Spleen (tissue), 11 donors: ENCODE measurements around the gene CRYM. TPM values are rescaled to one million over a fixed set of nuclear protein-coding genes. Genes with fewer than 3 reads are reported as not detected.

Experiments used
- DNase-seq: peaks from one replicate; pipeline ENCODE4 v3.0.0-alpha.2; 2020
- H3K27ac ChIP-seq, 8 donors: fragments of 200-600 bp; sonication (generic) in 7 of 8; 1 replicate in 4 of 8; 2 replicates in 4 of 8; pipeline versions ENCODE4 v1.5.0 to v1.8.0; 2016 to 2021; ENCODE audit warnings: inconsistent platforms in 4 of 8, mild to moderate bottlenecking in 4 of 8, moderate library complexity in 1 of 8
- H3K27me3 ChIP-seq, 7 donors: fragments of 200-600 bp; sonication (generic) in 6 of 7; replicated peaks in 1 of 7; 1 replicate in 4 of 7; 2 replicates in 3 of 7; pipeline versions ENCODE4 v1.5.0 to v1.8.0; 2016 to 2021; ENCODE audit warnings: inconsistent platforms in 3 of 7, mild to moderate bottlenecking in 1 of 7
- H3K36me3 ChIP-seq, 6 donors: fragments of 200-600 bp; sonication (generic) in 5 of 6; 1 replicate in 4 of 6; 2 replicates in 2 of 6; pipeline versions ENCODE4 v1.5.0 to v1.8.0; 2016 to 2021; ENCODE audit warnings: inconsistent platforms in 2 of 6
- H3K4me1 ChIP-seq, 6 donors: fragments of 200-600 bp; sonication (generic) in 5 of 6; 1 replicate in 3 of 6; 2 replicates in 3 of 6; pipeline versions ENCODE4 v1.5.0 to v1.8.0; 2016 to 2021; ENCODE audit warnings: inconsistent platforms in 3 of 6
- H3K4me3 ChIP-seq, 8 donors: fragments of 200-600 bp; sonication (generic) in 7 of 8; 1 replicate in 4 of 8; 2 replicates in 4 of 8; pipeline versions ENCODE4 v1.5.0 to v1.8.0; 2016 to 2021; ENCODE audit warnings: inconsistent platforms in 4 of 8, mild to moderate bottlenecking in 4 of 8, moderate library complexity in 2 of 8
- H3K9me3 ChIP-seq, 8 donors: fragments of 200-600 bp; sonication (generic) in 7 of 8; 1 replicate in 4 of 8; 2 replicates in 4 of 8; pipeline versions ENCODE4 v1.5.0 to v1.8.0; 2016 to 2021; ENCODE audit warnings: inconsistent platforms in 4 of 8
- POLR2A ChIP-seq, 3 donors: fragments of 450-650 bp; IDR thresholded peaks; one replicate each; pipeline ENCODE4 v1.5.1; 2017; ENCODE audit warnings: antibody characterized with exemption in 3 of 3, mild to moderate bottlenecking in 1 of 3
- POLR2AphosphoS5 ChIP-seq, 3 donors: sonication (generic); formaldehyde crosslinking; IDR thresholded peaks; one replicate each; pipeline ENCODE4 v1.5.1; 2017; ENCODE audit warnings: antibody characterized with exemption in 3 of 3
- WGBS, 5 donors: extraction: QIAGEN DNeasy Blood & Tissue Kit in 3 of 5; methylation state at CpG; one replicate each; pipeline versions ENCODE4 v1.1.5 to v1.1.7; 2013 to 2018; 5-methylcytosine and 5-hydroxymethylcytosine counted together
- intact Hi-C: fragments of 100-400 bp; cut with DNase I; formaldehyde crosslinking; loops from one replicate; pipeline ENCODE4 v1.15.0; 2023; ENCODE audit warnings: low total_unique reads
- polyA plus RNA-seq, 3 donors: library from polyadenylated mRNA; stranded (reverse); fragments of 200-250 nt; gene quantifications; one replicate each; pipeline ENCODE4 v1.2.1, GENCODE V29; 2013
- total RNA-seq, 7 donors: library from RNA; depleted of rRNA in 3 of 7; stranded (reverse); fragments of >200 nt in 3 of 7; fragmentation: NEBNext Ultra II Directional in 4 of 7; extraction: Animal tissue kit (Norgen Biotek cat#: 25700) in 4 of 7; gene quantifications; one replicate each; pipeline versions ENCODE4 v1.1.0 to v1.2.1, GENCODE V29; 2016 to 2021
- TF ChIP-seq, protein P1 (sequence below), 11 experiments: fragments of 200-600 bp in 7 of 11; fragments of 450-650 bp in 4 of 11; sonication (generic) in 4 of 11; IDR thresholded peaks in 8 of 11; conservative IDR thresholded peaks in 3 of 11; 1 replicate in 7 of 11; 2 replicates in 4 of 11; pipeline versions ENCODE4 v1.4.0 to v1.8.0; 2016 to 2021; ENCODE audit warnings: antibody characterized with exemption in 11 of 11, inconsistent platforms in 4 of 11, mild to moderate bottlenecking in 1 of 11
- donor health status: healthy with polysubstance abuse.
- donor health status: DM: no; HTN: no; CAD: no; lungs with moderate emphysema.
- donor health status: DM: no; HTN: no; CAD: no.
- donor health status: Bipolar disorder and iron deficiency.
- donor health status: healthy.
- donor health status: DM: no; HTN: no; CAD: no.
- donor health status: DM: yes; HTN: yes; CAD: no.

CRYM gene
- total and polyA plus RNA-seq, 10 donors = 0.22 to 1.5 (median 0.50) TPM; not detected in 3

DNA sequence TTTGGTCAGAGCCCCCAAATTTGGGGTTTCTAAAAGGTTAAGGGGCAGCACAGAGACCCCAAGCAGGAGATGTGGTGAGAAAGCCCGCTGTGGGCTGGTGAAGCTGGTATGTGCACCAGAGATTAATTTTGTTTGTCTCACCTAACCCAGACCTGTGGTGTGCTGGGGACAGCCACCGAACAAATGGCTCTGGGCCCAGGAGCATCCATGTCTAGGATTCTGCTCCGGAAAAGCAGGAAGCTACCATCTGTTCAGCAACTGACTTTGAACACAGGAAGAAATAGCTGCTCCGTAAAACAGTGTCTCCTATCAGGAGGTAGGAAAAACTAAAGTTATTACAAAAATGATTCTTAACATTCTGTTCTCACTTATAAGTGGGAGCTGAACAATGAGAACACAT, 64.0 kb downstream of the CRYM start:
- Histone ChIP-seq H3K36me3 (no peaks in the 10 kb centered on the region), H3K27me3 (peaks cover 0 to 49% (median 0%) of the 10 kb centered on the region in 7 donors), H3K27ac (no peak overlapping the region), H3K4me3 (no peak overlapping the region), H3K4me1 (no peaks in the 10 kb centered on the region), H3K9me3 (no peaks in the 10 kb centered on the region)
- 48 to 83% (median 75%) methylated on average over 4 of the region's 4 CpGs for WGBS, 5 donors
- TF ChIP-seq, protein P1, sequence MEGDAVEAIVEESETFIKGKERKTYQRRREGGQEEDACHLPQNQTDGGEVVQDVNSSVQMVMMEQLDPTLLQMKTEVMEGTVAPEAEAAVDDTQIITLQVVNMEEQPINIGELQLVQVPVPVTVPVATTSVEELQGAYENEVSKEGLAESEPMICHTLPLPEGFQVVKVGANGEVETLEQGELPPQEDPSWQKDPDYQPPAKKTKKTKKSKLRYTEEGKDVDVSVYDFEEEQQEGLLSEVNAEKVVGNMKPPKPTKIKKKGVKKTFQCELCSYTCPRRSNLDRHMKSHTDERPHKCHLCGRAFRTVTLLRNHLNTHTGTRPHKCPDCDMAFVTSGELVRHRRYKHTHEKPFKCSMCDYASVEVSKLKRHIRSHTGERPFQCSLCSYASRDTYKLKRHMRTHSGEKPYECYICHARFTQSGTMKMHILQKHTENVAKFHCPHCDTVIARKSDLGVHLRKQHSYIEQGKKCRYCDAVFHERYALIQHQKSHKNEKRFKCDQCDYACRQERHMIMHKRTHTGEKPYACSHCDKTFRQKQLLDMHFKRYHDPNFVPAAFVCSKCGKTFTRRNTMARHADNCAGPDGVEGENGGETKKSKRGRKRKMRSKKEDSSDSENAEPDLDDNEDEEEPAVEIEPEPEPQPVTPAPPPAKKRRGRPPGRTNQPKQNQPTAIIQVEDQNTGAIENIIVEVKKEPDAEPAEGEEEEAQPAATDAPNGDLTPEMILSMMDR (IDR thresholded peaks at IDR 0.05 in 8 of 11, conservative IDR thresholded peaks at IDR 0.05 in 3 of 11) = no peak
- TF ChIP-seq POLR2AphosphoS5 (IDR thresholded peaks at IDR 0.05) (no peak), POLR2A (IDR thresholded peaks at IDR 0.05) (no peak)
- DNase-seq = no peak
- intact Hi-C loops = no loop called here

DNA sequence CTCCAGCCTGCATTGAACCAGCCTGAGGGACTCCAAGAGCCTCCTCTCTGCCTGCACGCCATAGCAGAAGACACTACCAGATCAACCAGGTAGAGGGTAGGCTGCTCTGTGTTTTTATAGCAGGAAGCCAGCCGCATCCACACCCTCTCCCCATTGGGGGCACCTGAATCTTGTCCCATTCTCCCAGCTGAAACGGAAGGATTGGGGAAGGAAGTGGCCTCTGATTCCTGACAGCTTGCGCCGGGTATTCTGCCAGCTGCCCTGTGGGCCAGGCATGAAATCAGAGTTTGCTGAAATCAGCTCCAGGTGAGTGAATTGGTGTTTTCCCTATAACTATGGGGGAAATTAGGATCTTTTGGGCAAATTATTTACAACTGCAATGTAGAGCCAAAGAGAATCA, 66.6 kb downstream of the CRYM start, which contains the start of gene ZP2:
Gene ZP2, minus strand, starts transcription at position 89 of the 400 bp plus-strand sequence. Its CDS starts 27 bp downstream, at position 62.
- no peak within 1 kb of the TSS for H3K4me3 ChIP-seq
- 27 to 49% (median 32%) methylated on average over 5 of the region's 5 CpGs for WGBS, 5 donors
- no peaks in the 10 kb centered on the region for H3K9me3 ChIP-seq
- no peak for TF ChIP-seq POLR2AphosphoS5 (IDR thresholded peaks at IDR 0.05)
- TF ChIP-seq, protein P1 (IDR thresholded peaks at IDR 0.05 in 8 of 11, conservative IDR thresholded peaks at IDR 0.05 in 3 of 11) = no peak
- H3K4me1 ChIP-seq = no peaks in the 10 kb centered on the region
- no peak within 1 kb of the TSS for H3K27ac ChIP-seq
- no peak for DNase-seq
- intact Hi-C loops = no loop called here
- no peaks in the 10 kb centered on the region for H3K36me3 ChIP-seq
- H3K27me3 ChIP-seq = peaks cover 0 to 35% (median 0%) of the 10 kb centered on the region in 7 donors

Other genes starting within 250 kb of the CRYM start
- not detected for gene DNAH3, start 127.4 kb downstream of the CRYM start, total RNA-seq
- under 1 TPM in 2 of 3 donors, not detected in 1; 0.02 to 0.03 TPM for gene DNAH3, start 127.4 kb downstream of the CRYM start, polyA plus RNA-seq
- gene LDAF1, start 119.6 kb downstream of the CRYM start, total RNA-seq = 10 to 100 TPM in 6 of 7 donors, 1 to 10 TPM in 1; 9.3 to 22.1 (median 13.3) TPM
- 10 to 100 TPM in 1 of 3 donors, 1 to 10 TPM in 2; 6.3 to 12.3 (median 7.7) TPM for gene LDAF1, start 119.6 kb downstream of the CRYM start, polyA plus RNA-seq
- gene ZP2, start 66.7 kb downstream of the CRYM start, total RNA-seq = not detected
- not detected for gene ZP2, start 66.7 kb downstream of the CRYM start, polyA plus RNA-seq
- not detected for gene ANKS4B, start 44.6 kb downstream of the CRYM start, total RNA-seq
- under 1 TPM in 1 of 3 donors, not detected in 2; 0.03 TPM for gene ANKS4B, start 44.6 kb downstream of the CRYM start, polyA plus RNA-seq